HCT116 (cell line): ENCODE data around the gene SLC8A1. TPM values are rescaled to one million over a fixed set of nuclear protein-coding genes. Genes with fewer than 3 reads are reported as not detected.

Experiments used
- ATAC-seq: fragments of 200-7000 bp; cut with Tn5 transposase; 2 replicates; pipeline ENCODE4 v1.9.1; 2020; ENCODE audit warnings: mild to moderate bottlenecking, moderate library complexity
- BruUV-seq: library from RNA; stranded (reverse); fragments of 400-500 nt; replicated peaks from 2 replicates; lab custom pipeline; 2021; lab: Mats Ljungman, UMichigan
- CTCF ChIA-PET: fragments of 300-600 bp; sonication (Branson Sonifier 250); formaldehyde crosslinking; loops from one replicate; lab custom pipeline; 2021; ENCODE audit warnings: antibody characterized with exemption; lab: Charles Lee
- POLR2A ChIA-PET: fragments of 300-600, 350-600 bp; sonication (Branson Sonifier 250); formaldehyde crosslinking; loops from one replicate; lab custom pipeline; 2021; ENCODE audit warnings: antibody characterized with exemption; lab: Charles Lee
- RAD21 ChIA-PET, 2 experiments: fragments of 300-600 bp; sonication (Branson Sonifier 250); formaldehyde crosslinking; loops; one replicate each; lab custom pipeline; 2023; ENCODE audit warnings: low total read pairs in 2 of 2; ENCODE audit not compliant: uncharacterized antibody in 2 of 2, unreplicated experiment in 2 of 2, low non-redundant PET in 1 of 2; lab: Charles Lee
- DNase-seq: peaks from one replicate; pipeline ENCODE4 v3.0.0-alpha.2; 2010; ENCODE audit warnings: low read depth, low spot score
- H2AFZ ChIP-seq: fragments of 200-600 bp; shearing (Covaris generic), sonication (generic); 2 replicates; pipeline ENCODE4 v1.6.1; 2017; ENCODE audit warnings: low read depth, mixed run types, mixed read lengths, antibody characterized with exemption, low read length; ENCODE audit not compliant: poor library complexity, severe bottlenecking
- H3K27ac ChIP-seq: 2 replicates; pipeline ENCODE4 v1.5.1; 2012; ENCODE audit warnings: low read depth, low read length
- H3K27me3 ChIP-seq: fragments of 200-600 bp; sonication (generic); 2 replicates; pipeline ENCODE4 v1.6.1; 2016; ENCODE audit warnings: mixed run types, low read length, mixed read lengths; ENCODE audit not compliant: insufficient read depth
- H3K36me3 ChIP-seq, 2 experiments: fragments of 200-500 bp in 1 of 2; fragments of 200-600 bp in 1 of 2; sonication (Bioruptor generic) in 1 of 2; sonication (generic) in 1 of 2; 2 replicates each; pipeline versions ENCODE4 v1.5.1 to v1.6.1; 2014 to 2016; ENCODE audit warnings: low read length in 2 of 2, inconsistent platforms in 1 of 2, mixed read lengths in 1 of 2, mixed run types in 1 of 2; ENCODE audit not compliant: insufficient read depth in 2 of 2, control insufficient read depth in 1 of 2
- H3K4me1 ChIP-seq, 2 experiments: fragments of 200-600 bp in 1 of 2; sonication (generic) in 1 of 2; 2 replicates each; pipeline versions ENCODE4 v1.5.1 to v1.6.1; 2012 to 2017; ENCODE audit warnings: low read length in 2 of 2, inconsistent platforms in 1 of 2, mild to moderate bottlenecking in 1 of 2, mixed read lengths in 1 of 2, mixed run types in 1 of 2, moderate library complexity in 1 of 2; ENCODE audit not compliant: insufficient read depth in 2 of 2, control insufficient read depth in 1 of 2
- H3K4me2 ChIP-seq: fragments of 200-600 bp; sonication (generic); 2 replicates; pipeline ENCODE4 v1.6.1; 2017; ENCODE audit warnings: mixed run types, low read length, mixed read lengths
- H3K4me3 ChIP-seq, 2 experiments: fragments of 200-600 bp in 1 of 2; sonication (generic) in 1 of 2; replicated peaks in 1 of 2; 2 replicates each; pipeline ENCODE4 v1.5.1; 2011 to 2016; ENCODE audit warnings: low read length in 2 of 2, control low read depth in 1 of 2, low read depth in 1 of 2, mild to moderate bottlenecking in 1 of 2, mixed read lengths in 1 of 2, mixed run types in 1 of 2
- H3K79me2 ChIP-seq: fragments of 200-600 bp; sonication (generic); 2 replicates; pipeline ENCODE4 v1.6.1; 2017; ENCODE audit warnings: mild to moderate bottlenecking, mixed run types, low read length, moderate library complexity, mixed read lengths; ENCODE audit not compliant: insufficient read depth
- H3K9ac ChIP-seq: fragments of 200-600 bp; sonication (generic); 2 replicates; pipeline ENCODE4 v1.6.1; 2016; ENCODE audit warnings: low read length, mixed read lengths
- H3K9me2 ChIP-seq: fragments of 200-600 bp; sonication (generic), shearing (Covaris generic); 2 replicates; pipeline ENCODE4 v1.6.1; 2017; ENCODE audit warnings: mixed run types, mild to moderate bottlenecking, moderate library complexity; ENCODE audit not compliant: insufficient read depth
- H3K9me3 ChIP-seq, 2 experiments: fragments of 200-500 bp in 1 of 2; fragments of 200-600 bp in 1 of 2; sonication (Bioruptor generic) in 1 of 2; sonication (generic) in 1 of 2; 2 replicates each; pipeline ENCODE4 v1.6.1; 2014 to 2017; ENCODE audit warnings: low read length in 2 of 2, mixed read lengths in 2 of 2, inconsistent platforms in 1 of 2, low read depth in 1 of 2, mild to moderate bottlenecking in 1 of 2, mixed run types in 1 of 2, moderate library complexity in 1 of 2; ENCODE audit not compliant: control insufficient read depth in 1 of 2, insufficient read depth in 1 of 2
- H4K20me1 ChIP-seq: fragments of 200-600 bp; sonication (generic), shearing (Covaris generic); 2 replicates; pipeline ENCODE4 v1.6.1; 2017; ENCODE audit warnings: mixed run types, mild to moderate bottlenecking, moderate library complexity; ENCODE audit not compliant: insufficient read depth
- CBX3 ChIP-seq: IDR thresholded peaks from 2 replicates; pipeline ENCODE4 v1.6.1; 2012; ENCODE audit warnings: low read depth
- CEBPB ChIP-seq: IDR thresholded peaks from 2 replicates; pipeline ENCODE4 v1.6.1; 2012; ENCODE audit warnings: low read depth
- EGR1 ChIP-seq: IDR thresholded peaks from 2 replicates; pipeline ENCODE4 v1.6.1; 2012; ENCODE audit warnings: low read depth
- ELF1 ChIP-seq: IDR thresholded peaks from 2 replicates; pipeline ENCODE4 v1.6.1; 2012; ENCODE audit warnings: low read depth, borderline replicate concordance
- EZH2 ChIP-seq: fragments of 200-600 bp; sonication (generic); IDR thresholded peaks from 2 replicates; pipeline ENCODE4 v1.6.1; 2017; ENCODE audit warnings: antibody characterized with exemption, mixed run types
- EZH2phosphoT487 ChIP-seq: fragments of 200-600 bp; IDR thresholded peaks from 2 replicates; pipeline ENCODE4 v1.6.1; 2018; ENCODE audit warnings: antibody characterized with exemption, borderline replicate concordance
- FOSL1 ChIP-seq: IDR thresholded peaks from 2 replicates; pipeline ENCODE4 v1.6.1; 2012; ENCODE audit warnings: low read depth
- JUND ChIP-seq: IDR thresholded peaks from 2 replicates; pipeline ENCODE4 v1.6.1; 2012
- POLR2A ChIP-seq: IDR thresholded peaks from 2 replicates; pipeline ENCODE4 v1.7.0; 2011; ENCODE audit warnings: borderline replicate concordance; ENCODE audit not compliant: insufficient read depth, insufficient read length; ENCODE audit errors: extremely low read depth
- POLR2AphosphoS5 ChIP-seq: IDR thresholded peaks from 2 replicates; pipeline ENCODE4 v1.6.1; 2011; ENCODE audit warnings: mild to moderate bottlenecking, low read depth, low read length, moderate library complexity
- RAD21 ChIP-seq: IDR thresholded peaks from 2 replicates; pipeline ENCODE4 v1.6.1; 2012; ENCODE audit warnings: low read depth, mild to moderate bottlenecking
- SIN3A ChIP-seq: IDR thresholded peaks from 2 replicates; pipeline ENCODE4 v1.6.1; 2012; ENCODE audit warnings: low read depth
- SP1 ChIP-seq: IDR thresholded peaks from 2 replicates; pipeline ENCODE4 v1.6.1; 2012; ENCODE audit warnings: low read depth
- SRF ChIP-seq: IDR thresholded peaks from 2 replicates; pipeline ENCODE4 v1.6.1; 2012; ENCODE audit warnings: low read depth
- TCF7L2 ChIP-seq: IDR thresholded peaks from 2 replicates; pipeline ENCODE4 v1.7.0; 2011; ENCODE audit warnings: borderline replicate concordance, inconsistent platforms; ENCODE audit not compliant: insufficient read depth, insufficient read length; ENCODE audit errors: extremely low read depth
- YY1 ChIP-seq: IDR thresholded peaks from 2 replicates; pipeline ENCODE4 v1.6.1; 2011; ENCODE audit warnings: low read length, low read depth, moderate library complexity, mild to moderate bottlenecking; ENCODE audit not compliant: insufficient replicate concordance; ENCODE audit errors: extremely low read depth
- ZFX ChIP-seq: fragments of 450-650 bp; IDR thresholded peaks from 2 replicates; pipeline ENCODE4 v1.6.1; 2017
- ZNF274 ChIP-seq: fragments of 200-500 bp; sonication (Bioruptor generic); IDR thresholded peaks from 2 replicates; pipeline ENCODE4 v1.6.1; 2014; ENCODE audit warnings: mild to moderate bottlenecking, low read depth, low read length, inconsistent platforms
- intact Hi-C: fragments of 100-400 bp; cut with micrococcal nuclease; formaldehyde crosslinking; loops from 2 replicates; pipeline ENCODE4 v1.10.0; 2022
- total RNA-seq: library from RNA; stranded (reverse); gene quantifications from one replicate; pipeline ENCODE4 v1.2.1, GENCODE V29; 2021; ENCODE audit not compliant: unreplicated experiment
- TF ChIP-seq, protein P1 (sequence below): IDR thresholded peaks from 2 replicates; pipeline ENCODE4 v1.6.1; 2012
- TF ChIP-seq, protein P2 (sequence below): IDR thresholded peaks from 2 replicates; pipeline ENCODE4 v1.6.1; 2011; ENCODE audit warnings: mild to moderate bottlenecking, low read length, moderate library complexity; ENCODE audit not compliant: insufficient replicate concordance; ENCODE audit errors: extremely low read depth

The SLC8A1 gene
- total RNA-seq, 1 experiment from 2014 or later, result 0.07 TPM

GRCh38 chr2:40483549-40484243 lies 31.8 kb upstream of the SLC8A1 start:
- intact Hi-C loops, result no loop called here
- Histone ChIP-seq H3K36me3 (no peaks in the 10 kb centered on the region), H3K79me2 (no peaks in the 10 kb centered on the region), H3K4me3 (no peak overlapping the region), H4K20me1 (no peaks in the 10 kb centered on the region), H3K9ac (no peak overlapping the region), H3K27me3 (peaks cover 5% of the 10 kb centered on the region; the same call in 1 of the 2 replicates), H3K4me1 (no peaks in the 10 kb centered on the region), H3K9me3 (no peaks in the 10 kb centered on the region), H2AFZ (no peak overlapping the region), H3K9me2 (no peaks in the 10 kb centered on the region), H3K4me2 (no peak overlapping the region), H3K27ac (no peak overlapping the region)
- DNase-seq, result no peak
- ChIA-PET RAD21 (interaction anchor here in 1 of 2 experiments (1.1 kb wide), 1 partner anchor 71 kb away, joined by 3 read pairs; no protein-coding TSS in a partner anchor), CTCF (no interaction called here), POLR2A (no interaction called here)
- no peak for TF ChIP-seq RAD21
- TF ChIP-seq POLR2A, result no peak
- no peak for TF ChIP-seq EGR1
- TF ChIP-seq FOSL1, result no peak
- TF ChIP-seq SIN3A, result no peak
- TF ChIP-seq ELF1, result no peak
- TF ChIP-seq TCF7L2, result no peak
- no peak for TF ChIP-seq JUND
- TF ChIP-seq SP1, result no peak
- no peak for TF ChIP-seq POLR2AphosphoS5
- no peak for ATAC-seq
- no TSS peak for BruUV-seq

DNA sequence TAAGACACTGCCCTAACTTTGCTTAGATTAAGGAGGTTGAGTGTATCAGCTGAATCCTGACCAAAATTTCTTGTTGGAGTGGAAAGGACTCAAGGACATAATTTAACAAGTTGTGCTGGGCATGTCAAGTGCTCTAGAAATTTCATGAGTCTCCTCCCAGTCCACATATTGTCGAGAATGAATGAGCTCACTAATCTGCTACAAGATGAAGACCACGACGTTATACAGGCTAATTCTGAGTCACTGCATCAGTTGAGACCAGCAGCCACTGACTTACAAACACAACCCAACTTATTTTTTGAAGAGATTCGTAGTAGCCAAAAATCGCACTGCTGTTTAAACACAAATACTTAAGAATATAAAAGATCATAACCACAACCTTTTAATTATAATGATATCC lies 28.7 kb upstream of the SLC8A1 start:
- RAD21 ChIA-PET, result no interaction called here
- H3K36me3 ChIP-seq, result no peaks in the 10 kb centered on the region
- DNase-seq, result no peak
- no peaks in the 10 kb centered on the region for H3K9me3 ChIP-seq
- H3K27ac ChIP-seq, result no peak overlapping the region
- H4K20me1 ChIP-seq, result no peaks in the 10 kb centered on the region
- peaks cover 5% of the 10 kb centered on the region; the same call in 1 of the 2 replicates for H3K27me3 ChIP-seq
- H3K4me3 ChIP-seq, result no peak overlapping the region
- no TSS peak for BruUV-seq
- H3K79me2 ChIP-seq, result no peaks in the 10 kb centered on the region
- intact Hi-C loops, result no loop called here
- POLR2A ChIA-PET, result no interaction called here
- no peaks in the 10 kb centered on the region for H3K9me2 ChIP-seq
- H3K4me2 ChIP-seq, result no peak overlapping the region
- H3K9ac ChIP-seq, result no peak overlapping the region
- CTCF ChIA-PET, result no interaction called here
- ATAC-seq, result no peak
- H3K4me1 ChIP-seq, result no peaks in the 10 kb centered on the region
- H2AFZ ChIP-seq, result no peak overlapping the region
- TF ChIP-seq EGR1, result no peak
- no peak for TF ChIP-seq CEBPB
- TF ChIP-seq ZFX, result no peak
- no peak for TF ChIP-seq CBX3
- no peak for TF ChIP-seq EZH2
- no peak for TF ChIP-seq JUND
- TF ChIP-seq FOSL1, result no peak
- no peak for TF ChIP-seq SP1
- TF ChIP-seq, protein P1, sequence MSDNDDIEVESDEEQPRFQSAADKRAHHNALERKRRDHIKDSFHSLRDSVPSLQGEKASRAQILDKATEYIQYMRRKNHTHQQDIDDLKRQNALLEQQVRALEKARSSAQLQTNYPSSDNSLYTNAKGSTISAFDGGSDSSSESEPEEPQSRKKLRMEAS, result no peak
- TF ChIP-seq, protein P2, sequence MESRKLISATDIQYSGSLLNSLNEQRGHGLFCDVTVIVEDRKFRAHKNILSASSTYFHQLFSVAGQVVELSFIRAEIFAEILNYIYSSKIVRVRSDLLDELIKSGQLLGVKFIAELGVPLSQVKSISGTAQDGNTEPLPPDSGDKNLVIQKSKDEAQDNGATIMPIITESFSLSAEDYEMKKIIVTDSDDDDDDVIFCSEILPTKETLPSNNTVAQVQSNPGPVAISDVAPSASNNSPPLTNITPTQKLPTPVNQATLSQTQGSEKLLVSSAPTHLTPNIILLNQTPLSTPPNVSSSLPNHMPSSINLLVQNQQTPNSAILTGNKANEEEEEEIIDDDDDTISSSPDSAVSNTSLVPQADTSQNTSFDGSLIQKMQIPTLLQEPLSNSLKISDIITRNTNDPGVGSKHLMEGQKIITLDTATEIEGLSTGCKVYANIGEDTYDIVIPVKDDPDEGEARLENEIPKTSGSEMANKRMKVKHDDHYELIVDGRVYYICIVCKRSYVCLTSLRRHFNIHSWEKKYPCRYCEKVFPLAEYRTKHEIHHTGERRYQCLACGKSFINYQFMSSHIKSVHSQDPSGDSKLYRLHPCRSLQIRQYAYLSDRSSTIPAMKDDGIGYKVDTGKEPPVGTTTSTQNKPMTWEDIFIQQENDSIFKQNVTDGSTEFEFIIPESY, result no peak
- no peak for TF ChIP-seq YY1
- no peak for TF ChIP-seq EZH2phosphoT487
- no peak for TF ChIP-seq TCF7L2
- TF ChIP-seq SRF, result no peak
- TF ChIP-seq ZNF274, result no peak
- TF ChIP-seq ELF1, result no peak
